ENCODE data around the gene SESN1. TPM values are rescaled to one million over a fixed set of nuclear protein-coding genes. Genes with fewer than 3 reads are reported as not detected.

The SESN1 gene
- total and polyA plus RNA-seq, 2 donors (not counting 1 experiment from before 2014, with no cell fraction given), result 16.2 to 28.6 TPM

- DNase-seq (no peak), ATAC-seq (ENCODE audit: low read depth) (no peak)
- TF ChIP-seq CTCF (IDR thresholded peaks at IDR 0.05), result no peak
- no peak for TF ChIP-seq EZH2 (IDR thresholded peaks at IDR 0.05; ENCODE audit: borderline replicate concordance, insufficient read depth, low read depth, low read length, poor library complexity, severe bottlenecking)
- Mint-ChIP-seq H3K4me1 (peaks cover 13% of the 10 kb centered on the region), H3K27ac (no peak overlapping the region), H3K27me3 (no peaks in the 10 kb centered on the region), H3K9me3 (ENCODE audit: insufficient read depth) (no peaks in the 10 kb centered on the region), H3K4me3 (no peak overlapping the region)
- no peaks in the 10 kb centered on the region for H3K36me3 ChIP-seq (replicated peaks in 1 of 2; ENCODE audit: control extremely low read depth in 1 of 2, control insufficient read depth in 1 of 2, extremely low read depth in 1 of 2, insufficient read depth in 2 of 2, low read length in 1 of 2)
- peaks cover 3 to 10% of the 10 kb centered on the region in 2 donors for H3K4me1 ChIP-seq (ENCODE audit: control insufficient read depth in 2 of 2, insufficient read depth in 2 of 2, low read length in 2 of 2)
- no peak overlapping the region for H3K27ac ChIP-seq (ENCODE audit: low read length in 2 of 2)
- POLR2A ChIA-PET, result no interaction called here
- no peak overlapping the region for H3K4me3 ChIP-seq (ENCODE audit: control extremely low read depth in 1 of 5, extremely low read depth in 1 of 5, insufficient read depth in 1 of 5, low read depth in 2 of 5, low read length in 4 of 5)
- H3K79me2 ChIP-seq (ENCODE audit: control insufficient read depth, insufficient read depth, low read length), result peaks cover 15% of the 10 kb centered on the region
- no peak overlapping the region for H3K9ac ChIP-seq (ENCODE audit: low read length)
- intact Hi-C loops (cut with micrococcal nuclease), result no loop called here
- no peaks in the 10 kb centered on the region for H4K20me1 ChIP-seq (ENCODE audit: control insufficient read depth, insufficient read depth, low read length, poor library complexity, severe bottlenecking)
- H2AFZ ChIP-seq (ENCODE audit: insufficient read depth, low read depth, low read length, poor library complexity, severe bottlenecking), result no peak overlapping the region
- no peaks in the 10 kb centered on the region for H3K27me3 ChIP-seq (replicated peaks in 1 of 4; ENCODE audit: control extremely low read depth in 1 of 4, control insufficient read depth in 3 of 4, insufficient read depth in 4 of 4, low read length in 3 of 4)
- CTCF ChIA-PET, result interaction anchor here (0.7 kb wide), 1 partner anchor 16 kb away, joined by 3 read pairs; no protein-coding TSS in a partner anchor
- no peaks in the 10 kb centered on the region for H3K9me3 ChIP-seq (ENCODE audit: control extremely low read depth in 1 of 3, control insufficient read depth in 2 of 3, insufficient read depth in 1 of 3, low read length in 2 of 3)
- WGBS (ENCODE audit: insufficient coverage), result no CpG with 5 or more reads among the region's 3 CpGs
- no peak overlapping the region for H3K4me2 ChIP-seq (replicated peaks; ENCODE audit: low read depth, low read length, poor library complexity, severe bottlenecking)
Observed at GRCh38 chr6:109125504-109125903, 30.9 kb upstream of the SESN1 start.

GRCh38 chr6:109124219-109124618 lies 29.6 kb upstream of the SESN1 start:
- no peak for ATAC-seq (ENCODE audit: low read depth)
- H3K4me1 Mint-ChIP-seq, result peaks cover 24% of the 10 kb centered on the region
- Histone ChIP-seq H3K9ac (ENCODE audit: low read length) (no peak overlapping the region), H3K4me3 (ENCODE audit: control extremely low read depth in 1 of 5, extremely low read depth in 1 of 5, insufficient read depth in 1 of 5, low read depth in 2 of 5, low read length in 4 of 5) (no peak overlapping the region), H3K9me3 (ENCODE audit: control extremely low read depth in 1 of 3, control insufficient read depth in 2 of 3, insufficient read depth in 1 of 3, low read length in 2 of 3) (no peaks in the 10 kb centered on the region), H3K79me2 (ENCODE audit: control insufficient read depth, insufficient read depth, low read length) (peaks cover 15% of the 10 kb centered on the region), H3K4me1 (ENCODE audit: control insufficient read depth in 2 of 2, insufficient read depth in 2 of 2, low read length in 2 of 2) (peaks cover 9 to 16% of the 10 kb centered on the region in 2 donors), H3K4me2 (replicated peaks; ENCODE audit: low read depth, low read length, poor library complexity, severe bottlenecking) (no peak overlapping the region), H3K27me3 (replicated peaks in 1 of 4; ENCODE audit: control extremely low read depth in 1 of 4, control insufficient read depth in 3 of 4, insufficient read depth in 4 of 4, low read length in 3 of 4) (no peaks in the 10 kb centered on the region), H3K27ac (ENCODE audit: low read length in 2 of 2) (no peak overlapping the region), H3K36me3 (replicated peaks in 1 of 2; ENCODE audit: control extremely low read depth in 1 of 2, control insufficient read depth in 1 of 2, extremely low read depth in 1 of 2, insufficient read depth in 2 of 2, low read length in 1 of 2) (no peaks in the 10 kb centered on the region), H2AFZ (ENCODE audit: insufficient read depth, low read depth, low read length, poor library complexity, severe bottlenecking) (no peak overlapping the region), H4K20me1 (ENCODE audit: control insufficient read depth, insufficient read depth, low read length, poor library complexity, severe bottlenecking) (no peaks in the 10 kb centered on the region)
- H3K27ac Mint-ChIP-seq, result no peak overlapping the region
- H3K4me3 Mint-ChIP-seq, result no peak overlapping the region
- no peak for TF ChIP-seq EZH2 (IDR thresholded peaks at IDR 0.05; ENCODE audit: borderline replicate concordance, insufficient read depth, low read depth, low read length, poor library complexity, severe bottlenecking)
- no peak for TF ChIP-seq CTCF (IDR thresholded peaks at IDR 0.05)
- intact Hi-C loops (cut with micrococcal nuclease), result no loop called here
- DNase-seq, result no peak
- CTCF ChIA-PET, result no interaction called here
- H3K27me3 Mint-ChIP-seq, result no peaks in the 10 kb centered on the region
- H3K9me3 Mint-ChIP-seq (ENCODE audit: insufficient read depth), result no peaks in the 10 kb centered on the region
- WGBS (ENCODE audit: insufficient coverage), result 100% methylated on average over 1 of the region's 2 CpGs
- POLR2A ChIA-PET, result no interaction called here
